Ovary (tissue), 3 donors: Measurements from ENCODE around the gene DRAM1.

Experiments used
- CTCF ChIP-seq, 3 donors: fragments of 450-650 bp in 2 of 3; fragments of 200-600 bp in 1 of 3; IDR thresholded peaks; one replicate each; pipeline versions ENCODE4 v1.5.1 to v1.8.0; 2016 to 2022; ENCODE audit warnings: antibody characterized with exemption in 3 of 3, mild to moderate bottlenecking in 1 of 3
- EP300 ChIP-seq: sonication (generic); formaldehyde crosslinking; IDR thresholded peaks from one replicate; pipeline ENCODE4 v1.6.1; 2017; ENCODE audit warnings: antibody characterized with exemption
- donor health status: DM: no; HTN: no; CAD: no.

GRCh38 chr12:101954113-101954512, 76.7 kb downstream of the DRAM1 start:
- no peak for TF ChIP-seq CTCF (IDR thresholded peaks at IDR 0.05)
- TF ChIP-seq EP300, result no peak
